GM23338 (cell line): ENCODE measurements around the gene OR2S2. TPM values are rescaled to one million over a fixed set of nuclear protein-coding genes. Genes with fewer than 3 reads are reported as not detected.

Experiments
- ATAC-seq: fragments of 200-7000 bp; cut with Tn5 transposase; 3 replicates; pipeline ENCODE4 v1.9.1; 2020
- DNase-seq: peaks from one replicate; pipeline ENCODE4 v3.0.0-alpha.2; 2015; ENCODE audit warnings: low spot score
- H2AFZ ChIP-seq: fragments of 200-600 bp; sonication (generic); 2 replicates; pipeline ENCODE4 v1.8.0; 2016; ENCODE audit warnings: antibody characterized with exemption, mild to moderate bottlenecking, moderate library complexity
- H3F3A ChIP-seq: fragments of 200-600 bp; sonication (generic); replicated peaks from 2 replicates; pipeline ENCODE4 v1.8.0; 2017; ENCODE audit warnings: antibody characterized with exemption, mixed run types, low read depth
- H3K27ac ChIP-seq: fragments of 200-600 bp; sonication (generic); 2 replicates; pipeline ENCODE4 v1.6.1; 2016; ENCODE audit warnings: low read depth
- H3K27me3 ChIP-seq: fragments of 200-600 bp; sonication (generic); 2 replicates; pipeline ENCODE4 v1.8.0; 2016; ENCODE audit warnings: mild to moderate bottlenecking, mixed run types, moderate library complexity; ENCODE audit not compliant: insufficient read depth
- H3K36me3 ChIP-seq: fragments of 200-600 bp; sonication (generic); 2 replicates; pipeline ENCODE4 v1.8.0; 2016; ENCODE audit warnings: mild to moderate bottlenecking; ENCODE audit not compliant: insufficient read depth
- H3K4me1 ChIP-seq: fragments of 200-600 bp; sonication (generic); 2 replicates; pipeline ENCODE4 v1.8.0; 2016; ENCODE audit warnings: mild to moderate bottlenecking, moderate library complexity; ENCODE audit not compliant: insufficient read depth
- H3K4me2 ChIP-seq: fragments of 200-600 bp; sonication (generic); 2 replicates; pipeline ENCODE4 v1.7.1; 2017; ENCODE audit warnings: mixed run types
- H3K4me3 ChIP-seq: fragments of 200-600 bp; sonication (generic); 2 replicates; pipeline ENCODE4 v1.6.1; 2016; ENCODE audit warnings: mixed run types
- H3K79me2 ChIP-seq: fragments of 200-600 bp; sonication (generic); replicated peaks from 2 replicates; pipeline ENCODE4 v1.8.0; 2017; ENCODE audit warnings: mild to moderate bottlenecking; ENCODE audit not compliant: insufficient read depth
- H3K9me2 ChIP-seq: fragments of 200-600 bp; sonication (generic); 2 replicates; pipeline ENCODE4 v1.8.0; 2017; ENCODE audit not compliant: insufficient read depth
- H4K20me1 ChIP-seq: fragments of 200-600 bp; sonication (generic); replicated peaks from 2 replicates; pipeline ENCODE4 v1.8.0; 2017; ENCODE audit warnings: mild to moderate bottlenecking; ENCODE audit not compliant: insufficient read depth
- H3K27ac Mint-ChIP-seq: 2 replicates; pipeline ENCODE4 v1.8.0; 2020; ENCODE audit warnings: inconsistent platforms, mild to moderate bottlenecking, moderate library complexity, mixed read lengths
- H3K27me3 Mint-ChIP-seq: 3 replicates; pipeline ENCODE4 v1.8.0; 2022; ENCODE audit warnings: low read depth, mild to moderate bottlenecking, moderate library complexity, mixed read lengths, inconsistent platforms; ENCODE audit not compliant: insufficient read depth, poor library complexity
- H3K36me3 Mint-ChIP-seq: 3 replicates; pipeline ENCODE4 v1.8.0; 2021; ENCODE audit warnings: low read depth, mild to moderate bottlenecking, inconsistent platforms, moderate library complexity, mixed read lengths
- H3K4me1 Mint-ChIP-seq: 3 replicates; pipeline ENCODE4 v1.8.0; 2020; ENCODE audit warnings: mild to moderate bottlenecking, inconsistent platforms, mixed read lengths
- H3K4me3 Mint-ChIP-seq: 3 replicates; pipeline ENCODE4 v1.8.0; 2021; ENCODE audit warnings: moderate library complexity, mild to moderate bottlenecking, inconsistent platforms, mixed read lengths
- H3K9me3 Mint-ChIP-seq: 3 replicates; pipeline ENCODE4 v1.8.0; 2020; ENCODE audit warnings: moderate library complexity, mild to moderate bottlenecking, inconsistent platforms, mixed read lengths
- EZH2 ChIP-seq: fragments of 200-600 bp; sonication (generic); IDR thresholded peaks from one replicate; pipeline ENCODE4 v1.8.0; 2017; ENCODE audit warnings: antibody characterized with exemption, mild to moderate bottlenecking, low read depth; ENCODE audit not compliant: unreplicated experiment
- JUNB ChIP-seq: IDR thresholded peaks from one replicate; pipeline ENCODE4 v1.6.1; 2016; ENCODE audit warnings: antibody characterized with exemption; ENCODE audit not compliant: unreplicated experiment
- NANOG ChIP-seq: IDR thresholded peaks from 2 replicates; pipeline ENCODE4 v1.6.1; 2016; ENCODE audit warnings: antibody characterized with exemption, borderline replicate concordance
- STAT1 ChIP-seq: IDR thresholded peaks from one replicate; pipeline ENCODE4 v1.6.1; 2016; ENCODE audit warnings: antibody characterized with exemption; ENCODE audit not compliant: unreplicated experiment
- ZNF114 ChIP-seq: fragments of 250-450 bp; sonication (Bioruptor Pico); IDR thresholded peaks from 2 replicates; pipeline ENCODE4 v1.5.0; 2020; ENCODE audit warnings: mild to moderate bottlenecking, moderate library complexity
- ZNF331 ChIP-seq: fragments of 250-450 bp; sonication (Bioruptor Pico); IDR thresholded peaks from 2 replicates; pipeline ENCODE4 v1.5.0; 2020; ENCODE audit warnings: low read depth, mild to moderate bottlenecking, moderate library complexity
- polyA plus RNA-seq: library from polyadenylated mRNA; unstranded; fragments of >200 nt; fragmentation: Nextera tagmentation; extraction: Ambion mirVana; gene quantifications from 2 replicates; pipeline ENCODE4 v1.2.1, GENCODE V29; 2016
- total RNA-seq: library from RNA; depleted of rRNA; stranded (reverse); fragments of >200 nt; shearing (Covaris generic); gene quantifications from 2 replicates; pipeline ENCODE4 v1.2.3, GENCODE V29; 2014
- TF ChIP-seq, protein P1 (sequence below), 2 experiments: fragments of 200-600 bp in 1 of 2; sonication (generic) in 1 of 2; conservative IDR thresholded peaks; 2 replicates each; pipeline versions ENCODE4 v1.5.1 to v1.6.1; 2016 to 2017; ENCODE audit warnings: antibody characterized with exemption in 2 of 2, low read depth in 2 of 2, mild to moderate bottlenecking in 2 of 2, moderate library complexity in 1 of 2
- TF ChIP-seq, protein P2 (sequence below): IDR thresholded peaks from 2 replicates; pipeline ENCODE4 v1.6.1; 2016; ENCODE audit warnings: antibody characterized with exemption
- TF ChIP-seq, protein P3 (sequence below): IDR thresholded peaks from one replicate; pipeline ENCODE4 v1.6.1; 2018; ENCODE audit warnings: antibody characterized with exemption; ENCODE audit not compliant: unreplicated experiment
- TF ChIP-seq, protein P4 (sequence below): fragments of 250-450 bp; sonication (Bioruptor Pico); IDR thresholded peaks from 2 replicates; pipeline ENCODE4 v1.5.0; 2020; ENCODE audit warnings: mild to moderate bottlenecking, moderate library complexity

Gene OR2S2
- total and polyA plus RNA-seq, 2 experiments from 2014 or later: not detected

DNA sequence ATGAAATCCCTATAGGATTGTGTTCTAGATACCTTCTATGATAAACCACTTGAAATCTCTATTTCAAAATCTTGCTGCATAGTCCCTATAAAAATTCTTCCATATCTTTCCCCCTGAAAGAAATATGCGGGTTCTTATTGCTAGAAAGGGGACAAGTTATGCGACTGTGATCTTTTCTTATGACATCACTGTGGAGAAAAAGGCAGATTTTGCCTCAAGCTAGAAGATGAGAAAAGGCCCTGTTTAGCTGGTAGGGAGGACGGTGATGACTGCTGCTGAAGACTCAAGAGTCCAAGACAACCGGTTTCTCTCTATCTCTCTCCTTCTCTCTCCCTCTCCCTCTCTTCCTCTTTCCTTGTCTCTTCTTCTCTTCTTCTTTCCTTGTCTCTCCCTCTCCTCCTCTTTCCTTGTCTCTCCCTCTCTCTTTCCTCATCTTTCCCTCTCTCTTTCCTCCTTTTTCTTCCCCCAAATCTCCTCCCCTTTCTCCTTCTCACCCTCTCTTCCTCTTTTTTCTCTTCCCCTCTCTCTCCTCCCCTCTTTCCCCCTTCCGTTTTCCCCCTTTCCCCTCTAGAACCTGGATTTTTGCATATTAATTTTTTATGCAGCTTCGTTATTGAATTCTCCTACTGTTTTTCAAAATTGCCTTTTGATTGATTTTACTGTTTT lies 5.3 kb downstream of the OR2S2 start:
- Mint-ChIP-seq H3K4me1 (peaks cover 3% of the 10 kb centered on the region; the same call in 1 of the 3 replicates), H3K4me3 (no peak overlapping the region), H3K9me3 (no peaks in the 10 kb centered on the region; the same call in 2 of the 3 replicates), H3K27ac (no peak overlapping the region), H3K36me3 (no peaks in the 10 kb centered on the region), H3K27me3 (peaks cover 4% of the 10 kb centered on the region)
- H3K79me2 ChIP-seq: no peaks in the 10 kb centered on the region
- H2AFZ ChIP-seq: no peak overlapping the region
- no peaks in the 10 kb centered on the region for H3K9me2 ChIP-seq
- no peak for TF ChIP-seq ZNF331 (CRISPR knock-in tag)
- TF ChIP-seq, protein P1, sequence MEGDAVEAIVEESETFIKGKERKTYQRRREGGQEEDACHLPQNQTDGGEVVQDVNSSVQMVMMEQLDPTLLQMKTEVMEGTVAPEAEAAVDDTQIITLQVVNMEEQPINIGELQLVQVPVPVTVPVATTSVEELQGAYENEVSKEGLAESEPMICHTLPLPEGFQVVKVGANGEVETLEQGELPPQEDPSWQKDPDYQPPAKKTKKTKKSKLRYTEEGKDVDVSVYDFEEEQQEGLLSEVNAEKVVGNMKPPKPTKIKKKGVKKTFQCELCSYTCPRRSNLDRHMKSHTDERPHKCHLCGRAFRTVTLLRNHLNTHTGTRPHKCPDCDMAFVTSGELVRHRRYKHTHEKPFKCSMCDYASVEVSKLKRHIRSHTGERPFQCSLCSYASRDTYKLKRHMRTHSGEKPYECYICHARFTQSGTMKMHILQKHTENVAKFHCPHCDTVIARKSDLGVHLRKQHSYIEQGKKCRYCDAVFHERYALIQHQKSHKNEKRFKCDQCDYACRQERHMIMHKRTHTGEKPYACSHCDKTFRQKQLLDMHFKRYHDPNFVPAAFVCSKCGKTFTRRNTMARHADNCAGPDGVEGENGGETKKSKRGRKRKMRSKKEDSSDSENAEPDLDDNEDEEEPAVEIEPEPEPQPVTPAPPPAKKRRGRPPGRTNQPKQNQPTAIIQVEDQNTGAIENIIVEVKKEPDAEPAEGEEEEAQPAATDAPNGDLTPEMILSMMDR (conservative IDR thresholded peaks at IDR 0.05; ENCODE audit: low read depth in 2 of 2): no peak
- no peak for TF ChIP-seq EZH2
- no peak for TF ChIP-seq STAT1
- no peak for TF ChIP-seq JUNB
- TF ChIP-seq, protein P2, sequence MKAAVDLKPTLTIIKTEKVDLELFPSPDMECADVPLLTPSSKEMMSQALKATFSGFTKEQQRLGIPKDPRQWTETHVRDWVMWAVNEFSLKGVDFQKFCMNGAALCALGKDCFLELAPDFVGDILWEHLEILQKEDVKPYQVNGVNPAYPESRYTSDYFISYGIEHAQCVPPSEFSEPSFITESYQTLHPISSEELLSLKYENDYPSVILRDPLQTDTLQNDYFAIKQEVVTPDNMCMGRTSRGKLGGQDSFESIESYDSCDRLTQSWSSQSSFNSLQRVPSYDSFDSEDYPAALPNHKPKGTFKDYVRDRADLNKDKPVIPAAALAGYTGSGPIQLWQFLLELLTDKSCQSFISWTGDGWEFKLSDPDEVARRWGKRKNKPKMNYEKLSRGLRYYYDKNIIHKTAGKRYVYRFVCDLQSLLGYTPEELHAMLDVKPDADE: no peak
- TF ChIP-seq NANOG: no peak
- TF ChIP-seq, protein P3, sequence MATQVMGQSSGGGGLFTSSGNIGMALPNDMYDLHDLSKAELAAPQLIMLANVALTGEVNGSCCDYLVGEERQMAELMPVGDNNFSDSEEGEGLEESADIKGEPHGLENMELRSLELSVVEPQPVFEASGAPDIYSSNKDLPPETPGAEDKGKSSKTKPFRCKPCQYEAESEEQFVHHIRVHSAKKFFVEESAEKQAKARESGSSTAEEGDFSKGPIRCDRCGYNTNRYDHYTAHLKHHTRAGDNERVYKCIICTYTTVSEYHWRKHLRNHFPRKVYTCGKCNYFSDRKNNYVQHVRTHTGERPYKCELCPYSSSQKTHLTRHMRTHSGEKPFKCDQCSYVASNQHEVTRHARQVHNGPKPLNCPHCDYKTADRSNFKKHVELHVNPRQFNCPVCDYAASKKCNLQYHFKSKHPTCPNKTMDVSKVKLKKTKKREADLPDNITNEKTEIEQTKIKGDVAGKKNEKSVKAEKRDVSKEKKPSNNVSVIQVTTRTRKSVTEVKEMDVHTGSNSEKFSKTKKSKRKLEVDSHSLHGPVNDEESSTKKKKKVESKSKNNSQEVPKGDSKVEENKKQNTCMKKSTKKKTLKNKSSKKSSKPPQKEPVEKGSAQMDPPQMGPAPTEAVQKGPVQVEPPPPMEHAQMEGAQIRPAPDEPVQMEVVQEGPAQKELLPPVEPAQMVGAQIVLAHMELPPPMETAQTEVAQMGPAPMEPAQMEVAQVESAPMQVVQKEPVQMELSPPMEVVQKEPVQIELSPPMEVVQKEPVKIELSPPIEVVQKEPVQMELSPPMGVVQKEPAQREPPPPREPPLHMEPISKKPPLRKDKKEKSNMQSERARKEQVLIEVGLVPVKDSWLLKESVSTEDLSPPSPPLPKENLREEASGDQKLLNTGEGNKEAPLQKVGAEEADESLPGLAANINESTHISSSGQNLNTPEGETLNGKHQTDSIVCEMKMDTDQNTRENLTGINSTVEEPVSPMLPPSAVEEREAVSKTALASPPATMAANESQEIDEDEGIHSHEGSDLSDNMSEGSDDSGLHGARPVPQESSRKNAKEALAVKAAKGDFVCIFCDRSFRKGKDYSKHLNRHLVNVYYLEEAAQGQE: no peak
- TF ChIP-seq, protein P4, sequence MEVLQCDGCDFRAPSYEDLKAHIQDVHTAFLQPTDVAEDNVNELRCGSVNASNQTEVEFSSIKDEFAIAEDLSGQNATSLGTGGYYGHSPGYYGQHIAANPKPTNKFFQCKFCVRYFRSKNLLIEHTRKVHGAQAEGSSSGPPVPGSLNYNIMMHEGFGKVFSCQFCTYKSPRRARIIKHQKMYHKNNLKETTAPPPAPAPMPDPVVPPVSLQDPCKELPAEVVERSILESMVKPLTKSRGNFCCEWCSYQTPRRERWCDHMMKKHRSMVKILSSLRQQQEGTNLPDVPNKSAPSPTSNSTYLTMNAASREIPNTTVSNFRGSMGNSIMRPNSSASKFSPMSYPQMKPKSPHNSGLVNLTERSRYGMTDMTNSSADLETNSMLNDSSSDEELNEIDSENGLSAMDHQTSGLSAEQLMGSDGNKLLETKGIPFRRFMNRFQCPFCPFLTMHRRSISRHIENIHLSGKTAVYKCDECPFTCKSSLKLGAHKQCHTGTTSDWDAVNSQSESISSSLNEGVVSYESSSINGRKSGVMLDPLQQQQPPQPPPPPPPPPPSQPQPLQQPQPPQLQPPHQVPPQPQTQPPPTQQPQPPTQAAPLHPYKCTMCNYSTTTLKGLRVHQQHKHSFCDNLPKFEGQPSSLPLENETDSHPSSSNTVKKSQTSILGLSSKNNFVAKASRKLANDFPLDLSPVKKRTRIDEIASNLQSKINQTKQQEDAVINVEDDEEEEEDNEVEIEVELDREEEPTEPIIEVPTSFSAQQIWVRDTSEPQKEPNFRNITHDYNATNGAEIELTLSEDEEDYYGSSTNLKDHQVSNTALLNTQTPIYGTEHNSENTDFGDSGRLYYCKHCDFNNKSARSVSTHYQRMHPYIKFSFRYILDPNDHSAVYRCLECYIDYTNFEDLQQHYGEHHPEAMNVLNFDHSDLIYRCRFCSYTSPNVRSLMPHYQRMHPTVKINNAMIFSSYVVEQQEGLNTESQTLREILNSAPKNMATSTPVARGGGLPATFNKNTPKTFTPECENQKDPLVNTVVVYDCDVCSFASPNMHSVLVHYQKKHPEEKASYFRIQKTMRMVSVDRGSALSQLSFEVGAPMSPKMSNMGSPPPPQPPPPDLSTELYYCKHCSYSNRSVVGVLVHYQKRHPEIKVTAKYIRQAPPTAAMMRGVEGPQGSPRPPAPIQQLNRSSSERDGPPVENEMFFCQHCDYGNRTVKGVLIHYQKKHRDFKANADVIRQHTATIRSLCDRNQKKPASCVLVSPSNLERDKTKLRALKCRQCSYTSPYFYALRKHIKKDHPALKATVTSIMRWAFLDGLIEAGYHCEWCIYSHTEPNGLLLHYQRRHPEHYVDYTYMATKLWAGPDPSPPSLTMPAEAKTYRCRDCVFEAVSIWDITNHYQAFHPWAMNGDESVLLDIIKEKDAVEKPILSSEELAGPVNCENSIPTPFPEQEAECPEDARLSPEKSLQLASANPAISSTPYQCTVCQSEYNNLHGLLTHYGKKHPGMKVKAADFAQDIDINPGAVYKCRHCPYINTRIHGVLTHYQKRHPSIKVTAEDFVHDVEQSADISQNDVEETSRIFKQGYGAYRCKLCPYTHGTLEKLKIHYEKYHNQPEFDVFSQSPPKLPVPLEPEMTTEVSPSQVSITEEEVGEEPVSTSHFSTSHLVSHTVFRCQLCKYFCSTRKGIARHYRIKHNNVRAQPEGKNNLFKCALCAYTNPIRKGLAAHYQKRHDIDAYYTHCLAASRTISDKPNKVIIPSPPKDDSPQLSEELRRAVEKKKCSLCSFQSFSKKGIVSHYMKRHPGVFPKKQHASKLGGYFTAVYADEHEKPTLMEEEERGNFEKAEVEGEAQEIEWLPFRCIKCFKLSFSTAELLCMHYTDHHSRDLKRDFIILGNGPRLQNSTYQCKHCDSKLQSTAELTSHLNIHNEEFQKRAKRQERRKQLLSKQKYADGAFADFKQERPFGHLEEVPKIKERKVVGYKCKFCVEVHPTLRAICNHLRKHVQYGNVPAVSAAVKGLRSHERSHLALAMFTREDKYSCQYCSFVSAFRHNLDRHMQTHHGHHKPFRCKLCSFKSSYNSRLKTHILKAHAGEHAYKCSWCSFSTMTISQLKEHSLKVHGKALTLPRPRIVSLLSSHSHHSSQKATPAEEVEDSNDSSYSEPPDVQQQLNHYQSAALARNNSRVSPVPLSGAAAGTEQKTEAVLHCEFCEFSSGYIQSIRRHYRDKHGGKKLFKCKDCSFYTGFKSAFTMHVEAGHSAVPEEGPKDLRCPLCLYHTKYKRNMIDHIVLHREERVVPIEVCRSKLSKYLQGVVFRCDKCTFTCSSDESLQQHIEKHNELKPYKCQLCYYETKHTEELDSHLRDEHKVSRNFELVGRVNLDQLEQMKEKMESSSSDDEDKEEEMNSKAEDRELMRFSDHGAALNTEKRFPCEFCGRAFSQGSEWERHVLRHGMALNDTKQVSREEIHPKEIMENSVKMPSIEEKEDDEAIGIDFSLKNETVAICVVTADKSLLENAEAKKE (CRISPR knock-in tag): no peak
- no peak for TF ChIP-seq ZNF114 (CRISPR knock-in tag)
- H3K36me3 ChIP-seq: no peaks in the 10 kb centered on the region
- H3F3A ChIP-seq: no peaks in the 10 kb centered on the region
- H3K4me1 ChIP-seq: no peaks in the 10 kb centered on the region
- H3K27me3 ChIP-seq: no peaks in the 10 kb centered on the region; the same call in 1 of the 2 replicates
- H4K20me1 ChIP-seq: no peaks in the 10 kb centered on the region
- no peak overlapping the region for H3K27ac ChIP-seq
- no peak overlapping the region for H3K4me3 ChIP-seq
- ATAC-seq (no peak), DNase-seq (no peak)
- no peak overlapping the region for H3K4me2 ChIP-seq
